ENCODE measurements around the gene TEK.
"Not testable (repeated sequence)": the region's sequence is repeated elsewhere in the genome, so short reads cannot be mapped to it uniquely, and the experiment has no call there.

Gene TEK

GRCh38 chr9:27182421-27182820 lies 73.4 kb downstream of the TEK start:
- no peak for FAIRE-seq

GRCh38 chr9:27183131-27183530 lies 74.1 kb downstream of the TEK start:
- FAIRE-seq, result no peak

- FAIRE-seq, result no peak
Observed at GRCh38 chr9:27183701-27184100, 74.7 kb downstream of the TEK start.

GRCh38 chr9:27184556-27185351 lies 75.7 kb downstream of the TEK start:
- no peak for FAIRE-seq

GRCh38 chr9:27188426-27188825 lies 79.4 kb downstream of the TEK start:
- no peak for FAIRE-seq

GRCh38 chr9:27189426-27189825 lies 80.4 kb downstream of the TEK start:
- no peak for FAIRE-seq

GRCh38 chr9:27192291-27192960 lies 83.4 kb downstream of the TEK start:
- no peak for FAIRE-seq

GRCh38 chr9:27193886-27194285 lies 84.9 kb downstream of the TEK start:
- FAIRE-seq, result no peak

- no peak for FAIRE-seq
Observed at GRCh38 chr9:27194401-27195091, 85.5 kb downstream of the TEK start.

- FAIRE-seq, result no peak
Observed at GRCh38 chr9:27195191-27195590, 86.2 kb downstream of the TEK start.

GRCh38 chr9:27196383-27196782 lies 87.4 kb downstream of the TEK start:
- no peak for FAIRE-seq

GRCh38 chr9:27198190-27198589 lies 89.2 kb downstream of the TEK start:
- no peak for FAIRE-seq

GRCh38 chr9:27202056-27202455 lies 93.0 kb downstream of the TEK start:
- FAIRE-seq, result no peak

- no peak for FAIRE-seq
Observed at GRCh38 chr9:27203783-27204182, 94.8 kb downstream of the TEK start.

GRCh38 chr9:27204578-27204977 lies 95.6 kb downstream of the TEK start:
- FAIRE-seq, result no peak

- no peak for FAIRE-seq
Observed at GRCh38 chr9:27205198-27205597, 96.2 kb downstream of the TEK start.

- FAIRE-seq, result no peak
Observed at GRCh38 chr9:27206041-27206440, 97.0 kb downstream of the TEK start.

GRCh38 chr9:27209034-27209433 lies 100.0 kb downstream of the TEK start:
- no peak for FAIRE-seq

- no peak for FAIRE-seq
Observed at GRCh38 chr9:27210588-27210987, 101.6 kb downstream of the TEK start.

GRCh38 chr9:27212191-27212590 lies 103.2 kb downstream of the TEK start:
- no peak for FAIRE-seq

GRCh38 chr9:27212621-27213020 lies 103.6 kb downstream of the TEK start:
- FAIRE-seq, result no peak

- no peak for FAIRE-seq
Observed at GRCh38 chr9:27227192-27227591, 118.2 kb downstream of the TEK start.

GRCh38 chr9:27239648-27240047 lies 130.6 kb downstream of the TEK start:
- not testable (repeated sequence) for FAIRE-seq

GRCh38 chr9:27247756-27248155 lies 138.7 kb downstream of the TEK start:
- no peak for FAIRE-seq

Data from islet of Langerhans (tissue), 1 donor.